Immature natural killer cell (primary cell): ENCODE data around the gene RNH1. TPM values are rescaled to one million over a fixed set of nuclear protein-coding genes. Genes with fewer than 3 reads are reported as not detected.

ENCODE experiments used
- DNase-seq, 3 donors: peaks; one replicate each; pipeline ENCODE4 v3.0.0; 2022; ENCODE audit warnings: mixed read lengths in 1 of 3
- H3K27ac Mint-ChIP-seq, 6 donors: one replicate each; pipeline ENCODE4 v1.8.0; 2020; ENCODE audit warnings: mixed read lengths in 6 of 6, mild to moderate bottlenecking in 5 of 6, inconsistent platforms in 4 of 6, moderate library complexity in 3 of 6
- H3K27me3 Mint-ChIP-seq, 3 donors: one replicate each; pipeline ENCODE4 v1.8.0; 2020 to 2021; ENCODE audit warnings: low read depth in 3 of 3, mild to moderate bottlenecking in 3 of 3, mixed read lengths in 3 of 3, moderate library complexity in 3 of 3, inconsistent platforms in 1 of 3
- H3K36me3 Mint-ChIP-seq, 3 donors: one replicate each; pipeline ENCODE4 v1.8.0; 2020; ENCODE audit warnings: mixed read lengths in 3 of 3, inconsistent platforms in 2 of 3, mild to moderate bottlenecking in 2 of 3
- H3K4me1 Mint-ChIP-seq, 2 donors: one replicate each; pipeline ENCODE4 v1.8.0; 2020; ENCODE audit warnings: inconsistent platforms in 2 of 2, mild to moderate bottlenecking in 2 of 2, mixed read lengths in 2 of 2, moderate library complexity in 1 of 2
- H3K4me3 Mint-ChIP-seq, 5 donors: one replicate each; pipeline ENCODE4 v1.8.0; 2020; ENCODE audit warnings: mild to moderate bottlenecking in 5 of 5, mixed read lengths in 5 of 5, inconsistent platforms in 3 of 5, moderate library complexity in 3 of 5
- H3K9me3 Mint-ChIP-seq, 6 donors: one replicate each; pipeline ENCODE4 v1.8.0; 2020; ENCODE audit warnings: mild to moderate bottlenecking in 6 of 6, mixed read lengths in 6 of 6, inconsistent platforms in 4 of 6, moderate library complexity in 3 of 6
- polyA plus RNA-seq, 3 donors: library from polyadenylated mRNA; unstranded; fragments of 300-500 nt; fragmentation: Illumina TruSeq; gene quantifications; one replicate each; pipeline ENCODE4 v1.2.3, GENCODE V29; 2021

RNH1 gene
- polyA plus RNA-seq, 3 donors from 2014 or later = 164 to 180 (median 168) TPM

DNA sequence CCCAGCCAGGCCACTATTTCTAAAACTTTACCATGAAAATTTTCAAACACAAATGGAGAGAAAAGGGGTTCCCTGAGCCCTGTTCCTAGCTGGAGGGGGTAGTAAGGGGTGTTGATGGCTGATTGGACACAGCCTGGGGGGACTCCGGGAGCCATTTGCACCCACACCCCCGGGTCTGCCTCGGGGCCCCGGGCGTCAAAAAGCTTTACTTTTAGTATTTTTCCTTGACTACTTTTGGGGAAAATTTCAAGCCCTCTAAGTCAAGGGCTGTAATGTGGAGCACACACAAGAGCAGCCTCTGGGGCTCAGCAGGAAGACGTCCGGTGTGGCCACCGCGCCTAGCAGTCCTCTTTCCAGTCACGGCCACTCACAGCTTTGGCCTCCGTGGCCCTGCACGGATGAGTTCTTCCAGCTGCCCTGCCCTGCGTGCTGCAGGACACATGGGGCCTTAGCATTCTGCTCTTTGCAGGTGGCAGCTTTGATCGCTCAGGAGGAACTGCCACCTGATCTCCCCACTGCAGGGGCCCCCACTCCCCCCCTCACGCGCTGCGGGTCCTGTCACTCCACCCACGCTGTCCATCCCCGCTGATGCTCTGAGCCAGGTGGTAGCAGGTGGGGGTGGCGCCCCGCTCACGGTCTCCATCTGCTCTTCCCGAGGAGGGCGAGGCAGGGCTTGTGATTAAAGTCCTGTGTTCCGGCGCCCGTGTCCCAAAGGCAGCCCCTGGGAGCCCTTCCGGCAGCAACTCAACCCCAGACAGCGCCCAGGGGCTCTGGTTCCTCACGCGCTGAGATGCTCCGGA lies 14.4 kb downstream of the RNH1 start:
- H3K36me3 Mint-ChIP-seq = peaks cover 11 to 17% (median 12%) of the 10 kb centered on the region in 3 donors
- peaks cover 0 to 2% (median 0%) of the 10 kb centered on the region in 6 donors for H3K9me3 Mint-ChIP-seq
- H3K4me1 Mint-ChIP-seq = no peaks in the 10 kb centered on the region
- no peak overlapping the region for H3K4me3 Mint-ChIP-seq
- peaks cover 5 to 9% (median 7%) of the 10 kb centered on the region in 3 donors for H3K27me3 Mint-ChIP-seq
- DNase-seq = no peak
- no peak overlapping the region for H3K27ac Mint-ChIP-seq

DNA sequence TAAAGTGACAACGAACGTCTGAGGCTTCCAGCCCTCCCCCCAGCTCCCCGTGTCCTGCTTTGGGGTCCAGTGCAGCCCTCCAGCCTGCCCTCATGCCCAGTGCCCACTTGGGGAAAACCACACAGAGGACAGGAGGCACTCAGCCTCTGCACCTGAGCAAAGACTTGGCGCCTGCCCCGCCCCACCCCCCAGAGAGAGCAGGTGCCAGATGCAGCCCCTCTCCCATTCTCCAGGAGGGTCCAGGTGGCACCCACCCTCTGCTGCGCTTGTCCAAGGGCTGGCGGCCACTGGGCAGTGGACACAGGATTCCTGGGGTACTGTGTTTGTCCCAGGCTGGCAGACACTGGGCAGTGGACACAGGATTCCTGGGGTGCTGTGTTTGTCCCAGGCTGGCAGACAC lies 15.7 kb downstream of the RNH1 start:
- Mint-ChIP-seq H3K27me3 (peaks cover 0 to 4% (median 0%) of the 10 kb centered on the region in 3 donors), H3K9me3 (peaks cover 0 to under 1% (median 0%) of the 10 kb centered on the region in 6 donors), H3K27ac (no peak overlapping the region), H3K4me3 (no peak overlapping the region), H3K4me1 (no peaks in the 10 kb centered on the region), H3K36me3 (peaks cover 4 to 9% (median 4%) of the 10 kb centered on the region in 3 donors)
- DNase-seq = no peak

DNA sequence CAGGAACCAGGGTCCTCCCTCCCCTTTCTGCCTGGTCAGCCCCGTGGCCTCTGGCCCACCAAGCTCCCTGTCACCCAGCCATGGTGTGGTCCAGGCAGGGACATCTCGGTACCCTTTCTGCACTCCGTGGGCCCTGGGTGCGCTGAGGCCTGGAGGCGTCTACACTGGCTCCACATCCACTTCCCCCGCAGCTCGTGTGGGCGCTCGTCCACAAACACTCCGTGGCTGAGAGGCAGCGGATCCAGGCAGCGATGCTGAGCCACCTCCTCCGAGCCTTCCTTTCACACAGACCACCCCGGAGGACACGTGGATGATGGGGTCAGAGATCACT lies 16.1 kb downstream of the RNH1 start:
- H3K4me3 Mint-ChIP-seq = no peak overlapping the region

DNA sequence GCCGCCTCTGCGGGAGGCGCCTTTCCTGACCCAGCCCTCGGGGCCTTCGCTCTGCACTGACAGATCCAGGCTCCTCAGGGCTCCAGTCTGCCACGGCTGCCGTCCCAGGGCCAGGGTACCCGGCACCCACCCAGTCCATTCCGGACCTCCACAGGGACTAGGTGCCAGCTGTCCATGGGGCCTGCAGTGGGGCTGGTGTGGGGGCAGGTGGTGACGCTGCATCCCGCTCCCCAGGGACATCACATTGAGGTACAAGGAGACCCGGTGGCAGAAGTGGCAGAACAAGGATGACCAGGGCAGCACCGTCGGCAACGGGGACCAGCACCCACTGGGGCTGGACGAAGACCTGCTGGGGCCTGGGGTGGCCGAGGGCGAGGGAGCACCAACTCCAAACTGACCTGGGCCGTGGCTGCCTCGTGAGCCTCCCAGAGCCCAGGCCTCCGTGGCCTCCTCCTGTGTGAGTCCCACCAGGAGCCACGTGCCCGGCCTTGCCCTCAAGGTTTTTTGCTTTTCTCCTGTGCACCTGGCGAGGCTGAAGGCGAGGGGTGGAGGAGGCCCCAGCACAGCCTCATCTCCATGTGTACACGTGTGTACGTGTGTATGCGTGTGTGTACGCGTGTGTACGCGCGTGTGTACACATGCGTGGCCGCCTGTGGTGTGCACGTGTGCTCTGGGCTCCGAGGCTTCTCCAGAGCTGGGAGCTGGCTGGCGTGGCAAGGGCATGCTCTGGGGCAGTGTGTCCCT lies 16.7 kb downstream of the RNH1 start:
- Mint-ChIP-seq H3K27ac (no peak overlapping the region), H3K4me1 (no peaks in the 10 kb centered on the region), H3K9me3 (no peaks in the 10 kb centered on the region), H3K27me3 (peaks cover 0 to 3% (median 0%) of the 10 kb centered on the region in 3 donors), H3K4me3 (no peak overlapping the region), H3K36me3 (peaks cover 0 to 3% (median 0%) of the 10 kb centered on the region in 3 donors)
- DNase-seq = no peak

More for the DNA sequence above, 16.1 kb downstream of the RNH1 start:
- no peaks in the 10 kb centered on the region for H3K4me1 Mint-ChIP-seq
- H3K36me3 Mint-ChIP-seq = peaks cover 1 to 6% (median 2%) of the 10 kb centered on the region in 3 donors
- H3K27me3 Mint-ChIP-seq = peaks cover 0 to 3% (median 0%) of the 10 kb centered on the region in 3 donors
- H3K9me3 Mint-ChIP-seq = no peaks in the 10 kb centered on the region
- no peak for DNase-seq
- no peak overlapping the region for H3K27ac Mint-ChIP-seq

DNA sequence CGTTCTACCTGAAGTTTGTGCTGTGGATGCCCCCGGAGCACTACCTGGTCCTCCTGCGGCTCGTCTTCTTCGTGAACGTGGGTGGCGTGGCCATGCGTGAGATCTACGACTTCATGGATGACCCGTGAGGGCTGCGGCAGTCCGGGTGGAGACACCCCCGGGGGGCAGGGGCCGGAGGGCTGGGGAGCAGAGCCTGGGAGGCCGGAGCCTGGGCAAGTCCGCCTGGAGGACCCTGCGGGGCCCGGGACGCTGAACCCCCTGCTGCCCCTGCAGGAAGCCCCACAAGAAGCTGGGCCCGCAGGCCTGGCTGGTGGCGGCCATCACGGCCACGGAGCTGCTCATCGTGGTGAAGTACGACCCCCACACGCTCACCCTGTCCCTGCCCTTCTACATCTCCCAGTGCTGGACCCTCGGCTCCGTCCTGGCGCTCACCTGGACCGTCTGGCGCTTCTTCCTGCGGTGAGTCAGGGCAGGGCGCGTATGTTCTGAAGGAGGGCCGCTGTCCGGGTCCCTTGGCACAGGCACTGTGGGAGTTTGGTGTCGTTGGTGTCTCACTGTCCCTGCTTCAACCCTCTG lies 17.3 kb downstream of the RNH1 start:
- Mint-ChIP-seq H3K27me3 (peaks cover 0 to 3% (median 0%) of the 10 kb centered on the region in 3 donors), H3K4me3 (no peak overlapping the region), H3K4me1 (no peaks in the 10 kb centered on the region), H3K9me3 (no peaks in the 10 kb centered on the region), H3K36me3 (no peaks in the 10 kb centered on the region), H3K27ac (no peak overlapping the region)
- no peak for DNase-seq

DNA sequence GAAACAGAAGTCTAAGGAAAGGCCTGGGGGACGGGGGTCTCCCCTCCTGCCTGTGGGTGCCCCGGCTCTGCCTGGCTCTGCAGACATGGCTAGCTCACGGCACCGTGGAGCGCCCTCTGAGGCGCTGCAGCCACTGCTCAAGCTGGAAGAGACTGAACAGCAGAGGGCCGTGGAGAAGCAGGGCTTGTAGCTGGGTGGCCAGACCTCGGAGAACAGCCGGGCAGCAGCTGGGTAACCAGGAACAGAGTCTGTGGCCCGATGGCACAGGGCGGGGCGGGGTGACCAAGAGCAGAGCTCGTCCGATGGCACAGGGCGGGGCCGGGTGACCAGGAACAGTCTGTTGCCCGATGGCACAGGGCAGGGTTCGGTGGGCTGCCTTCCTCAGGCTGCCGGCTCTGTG lies 18.1 kb downstream of the RNH1 start:
- no peaks in the 10 kb centered on the region for H3K36me3 Mint-ChIP-seq
- DNase-seq = no peak
- H3K27ac Mint-ChIP-seq = no peak overlapping the region
- H3K9me3 Mint-ChIP-seq = no peaks in the 10 kb centered on the region
- no peaks in the 10 kb centered on the region for H3K27me3 Mint-ChIP-seq
- no peak overlapping the region for H3K4me3 Mint-ChIP-seq
- H3K4me1 Mint-ChIP-seq = no peaks in the 10 kb centered on the region

DNA sequence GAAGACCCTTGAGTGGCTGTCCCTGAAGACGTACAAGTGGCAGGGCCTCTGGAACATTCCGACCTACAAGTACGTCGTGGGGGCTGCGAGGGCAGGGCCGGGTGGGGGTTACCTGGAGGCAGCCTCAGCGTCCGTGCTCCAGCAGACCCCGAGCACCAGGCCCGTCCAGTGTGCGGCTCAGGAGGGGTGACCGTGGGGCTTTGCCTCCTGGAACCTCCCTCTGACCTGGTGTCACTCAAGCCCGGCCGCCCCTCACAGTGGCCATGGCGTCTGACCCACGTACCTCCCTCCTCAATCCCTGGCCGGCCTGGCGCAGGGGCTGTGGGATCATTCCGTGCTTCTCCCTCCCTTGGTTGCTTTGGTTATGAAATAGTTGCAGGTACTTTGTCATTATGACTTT lies 18.5 kb downstream of the RNH1 start:
- Mint-ChIP-seq H3K36me3 (no peaks in the 10 kb centered on the region), H3K4me3 (no peak overlapping the region), H3K27me3 (no peaks in the 10 kb centered on the region), H3K9me3 (no peaks in the 10 kb centered on the region), H3K27ac (no peak overlapping the region), H3K4me1 (no peaks in the 10 kb centered on the region)
- no peak for DNase-seq

DNA sequence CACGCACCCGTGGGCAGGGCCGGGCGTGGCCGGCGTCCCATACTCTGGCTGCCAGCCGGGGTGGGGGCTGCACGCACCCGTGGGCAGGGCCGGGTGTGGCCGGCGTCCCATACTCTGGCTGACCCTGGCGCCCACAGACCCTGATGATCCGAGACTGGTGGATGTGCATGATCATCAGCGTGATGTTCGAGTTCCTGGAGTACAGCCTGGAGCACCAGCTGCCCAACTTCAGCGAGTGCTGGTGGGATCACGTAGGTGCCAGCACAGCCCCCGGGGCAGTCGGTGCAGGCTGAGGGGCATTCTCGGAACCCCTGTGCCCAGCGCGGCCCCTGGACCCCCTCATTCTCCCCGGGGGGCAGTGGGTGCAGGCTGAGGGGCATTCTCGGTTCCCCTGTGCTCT lies 19.0 kb downstream of the RNH1 start:
- H3K4me3 Mint-ChIP-seq = no peak overlapping the region
- no peak for DNase-seq
- no peaks in the 10 kb centered on the region for H3K4me1 Mint-ChIP-seq
- no peak overlapping the region for H3K27ac Mint-ChIP-seq
- H3K36me3 Mint-ChIP-seq = no peaks in the 10 kb centered on the region
- H3K9me3 Mint-ChIP-seq = no peaks in the 10 kb centered on the region
- no peaks in the 10 kb centered on the region for H3K27me3 Mint-ChIP-seq

DNA sequence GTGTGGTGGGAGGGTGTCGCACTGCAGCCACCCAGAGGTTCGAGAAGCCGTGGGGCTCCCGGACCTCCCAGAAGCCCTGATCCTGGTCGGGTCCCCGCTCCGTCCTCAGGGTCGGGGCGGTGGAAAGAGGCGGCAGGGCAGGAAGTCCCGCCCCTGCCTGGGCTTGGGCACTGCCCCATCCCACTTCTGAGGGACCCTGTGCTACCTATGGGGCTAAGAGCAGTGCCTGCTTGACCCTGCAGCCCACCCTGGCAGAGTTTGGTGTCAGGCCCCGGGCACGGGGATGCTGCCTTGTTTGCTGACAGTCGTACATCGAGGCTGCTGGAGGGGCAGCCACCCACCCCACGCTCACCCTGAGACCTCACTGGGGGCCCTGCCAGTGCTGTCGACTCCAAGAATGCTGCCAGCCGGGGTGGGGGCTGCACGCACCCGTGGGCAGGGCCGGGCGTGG lies 19.4 kb downstream of the RNH1 start:
- no peaks in the 10 kb centered on the region for H3K27me3 Mint-ChIP-seq
- no peaks in the 10 kb centered on the region for H3K36me3 Mint-ChIP-seq
- H3K27ac Mint-ChIP-seq = no peak overlapping the region
- no peak for DNase-seq
- no peak overlapping the region for H3K4me3 Mint-ChIP-seq
- no peaks in the 10 kb centered on the region for H3K4me1 Mint-ChIP-seq
- no peaks in the 10 kb centered on the region for H3K9me3 Mint-ChIP-seq

DNA sequence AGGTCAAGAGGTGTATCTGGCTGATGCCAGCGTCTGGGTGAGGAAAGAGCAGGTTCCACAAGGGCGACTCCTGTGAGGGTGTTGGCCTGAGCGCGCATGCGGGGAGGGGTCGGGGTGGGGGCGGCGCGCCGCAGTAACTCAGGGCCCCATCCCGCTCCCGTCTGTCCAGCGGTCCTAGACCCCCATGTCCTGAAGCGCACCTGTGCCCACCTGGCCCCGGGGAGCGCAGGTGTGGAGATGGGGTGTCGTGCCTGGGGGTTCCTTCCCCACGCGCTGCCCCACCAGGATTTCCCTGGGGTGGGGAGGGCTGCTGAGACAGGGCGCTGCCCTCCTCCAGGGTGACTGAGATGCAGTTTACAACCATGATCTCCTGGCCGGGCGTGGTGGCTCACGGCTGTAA lies 20.9 kb downstream of the RNH1 start:
- peaks cover 0 to 3% (median 3%) of the 10 kb centered on the region in 3 donors for H3K36me3 Mint-ChIP-seq
- H3K4me3 Mint-ChIP-seq = no peak overlapping the region
- H3K27ac Mint-ChIP-seq = no peak overlapping the region
- DNase-seq = no peak
- no peaks in the 10 kb centered on the region for H3K4me1 Mint-ChIP-seq
- H3K9me3 Mint-ChIP-seq = no peaks in the 10 kb centered on the region
- no peaks in the 10 kb centered on the region for H3K27me3 Mint-ChIP-seq

DNA sequence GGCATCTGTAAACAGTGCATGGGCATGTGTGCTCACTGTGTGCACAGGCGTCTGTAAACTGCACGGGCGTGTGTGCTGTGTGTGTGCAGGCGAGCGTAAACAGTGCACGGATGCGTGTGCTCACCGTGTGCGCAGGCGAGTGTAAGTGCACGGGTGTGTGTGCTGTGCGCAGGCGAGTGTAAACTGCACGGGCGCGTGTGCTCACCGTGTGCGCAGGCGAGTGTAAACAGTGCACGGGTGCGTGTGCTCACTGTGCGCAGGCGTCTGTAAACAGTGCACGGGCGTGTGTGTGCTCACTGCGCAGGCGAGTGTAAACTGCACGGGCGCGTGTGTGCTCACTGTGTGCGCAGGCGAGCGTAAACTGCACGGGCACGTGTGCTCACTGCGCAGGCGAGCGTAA lies 22.4 kb downstream of the RNH1 start:
- Mint-ChIP-seq H3K4me3 (no peak overlapping the region), H3K36me3 (peaks cover 0 to 3% (median 3%) of the 10 kb centered on the region in 3 donors), H3K27ac (no peak overlapping the region), H3K4me1 (no peaks in the 10 kb centered on the region), H3K27me3 (no peaks in the 10 kb centered on the region), H3K9me3 (no peaks in the 10 kb centered on the region)
- DNase-seq = no peak

DNA sequence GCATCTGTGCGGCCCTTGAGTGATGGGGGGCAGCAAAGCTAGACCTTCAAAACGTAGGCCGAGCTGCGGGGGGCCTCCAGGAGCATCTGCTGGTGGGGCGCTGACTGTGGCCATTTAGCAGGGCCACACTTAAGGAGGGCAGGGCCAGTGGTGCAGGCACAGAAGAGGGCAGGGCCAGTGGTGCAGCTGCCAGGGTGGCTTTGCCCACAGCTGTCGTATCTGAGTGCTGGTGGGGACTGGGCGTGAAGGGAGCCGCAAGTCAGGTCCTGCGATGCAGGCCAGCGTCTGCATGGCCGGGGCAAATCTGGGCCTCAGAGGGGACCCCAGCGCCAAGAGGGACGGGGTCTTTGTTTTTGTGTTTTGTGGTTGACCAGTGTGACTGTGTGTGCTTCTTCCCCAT lies 27.7 kb downstream of the RNH1 start:
- Mint-ChIP-seq H3K4me1 (no peaks in the 10 kb centered on the region), H3K9me3 (no peaks in the 10 kb centered on the region), H3K4me3 (no peak overlapping the region), H3K27ac (peak overlapping the region in 1 of 6 donors; percentile 29), H3K27me3 (no peaks in the 10 kb centered on the region), H3K36me3 (peaks cover 0 to 3% (median 3%) of the 10 kb centered on the region in 3 donors)
- DNase-seq = no peak

DNA sequence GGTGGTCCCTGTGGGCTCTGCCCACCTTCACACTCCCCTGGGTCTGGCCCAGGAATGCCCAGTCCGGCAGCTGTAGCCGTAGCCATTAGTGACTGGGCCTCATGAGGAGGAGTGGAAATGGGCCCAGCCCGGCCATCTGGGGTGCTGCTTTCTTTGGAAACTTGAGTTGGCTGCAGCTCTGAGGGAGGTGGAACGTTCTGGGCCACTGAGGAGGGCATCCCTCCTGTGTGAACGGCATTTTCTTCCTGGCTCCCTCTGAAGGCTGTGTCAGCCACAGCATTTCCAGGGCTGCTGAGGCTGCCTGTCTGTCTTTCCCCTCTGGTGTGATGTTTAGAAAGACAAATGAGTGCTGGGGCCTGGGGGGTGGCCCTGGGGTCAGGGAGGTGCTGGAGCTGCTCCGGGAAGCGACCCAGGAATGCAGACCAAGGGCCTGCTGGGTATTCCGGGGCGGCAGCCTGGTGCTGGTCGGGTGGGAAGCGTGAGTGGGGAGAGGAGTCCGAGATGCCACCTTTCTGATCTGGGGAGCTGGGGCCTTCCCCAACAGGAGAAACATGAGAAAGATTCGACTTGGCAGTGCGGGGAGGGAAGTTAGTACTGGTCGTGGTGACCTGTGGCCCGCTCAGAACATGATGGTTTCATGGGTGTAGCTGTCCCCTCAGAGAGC lies 29.9 kb downstream of the RNH1 start:
- no peaks in the 10 kb centered on the region for H3K27me3 Mint-ChIP-seq
- H3K9me3 Mint-ChIP-seq = no peaks in the 10 kb centered on the region
- no peak for DNase-seq
- H3K36me3 Mint-ChIP-seq = peaks cover 0 to 3% (median 3%) of the 10 kb centered on the region in 3 donors
- no peaks in the 10 kb centered on the region for H3K4me1 Mint-ChIP-seq
- H3K27ac Mint-ChIP-seq = peak overlapping the region in 1 of 6 donors; percentile 28
- no peak overlapping the region for H3K4me3 Mint-ChIP-seq

DNA sequence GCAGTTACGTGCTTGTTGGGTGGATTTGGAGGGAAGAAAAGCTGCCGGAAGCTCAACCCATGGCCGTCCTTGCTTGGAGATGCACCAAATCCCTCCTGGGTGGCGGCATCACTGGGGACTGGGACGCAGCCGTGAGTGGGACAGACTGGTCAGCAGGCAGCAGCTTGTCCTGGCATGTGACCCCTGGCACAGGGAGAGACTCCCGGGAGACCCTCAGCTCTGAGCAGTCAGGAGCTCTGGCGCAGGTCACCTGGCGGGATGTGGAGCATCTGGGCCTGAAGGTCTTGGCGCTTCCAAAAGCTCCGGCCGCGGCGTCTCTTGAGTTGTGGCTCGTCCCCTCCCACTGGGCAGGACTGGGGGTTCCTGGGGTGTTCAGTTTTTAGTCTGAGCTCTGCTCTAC lies 30.6 kb downstream of the RNH1 start:
- no peak for DNase-seq
- Mint-ChIP-seq H3K27me3 (no peaks in the 10 kb centered on the region), H3K27ac (no peak overlapping the region), H3K4me3 (no peak overlapping the region), H3K36me3 (peaks cover 0 to 1% (median under 1%) of the 10 kb centered on the region in 3 donors), H3K9me3 (no peaks in the 10 kb centered on the region), H3K4me1 (no peaks in the 10 kb centered on the region)
